Right cardiac atrium (tissue), 5 donors: ENCODE data around the gene SLC6A4. TPM values are rescaled to one million over a fixed set of nuclear protein-coding genes. Genes with fewer than 3 reads are reported as not detected.
"Not testable (repeated sequence)": the region's sequence is repeated elsewhere in the genome, so short reads cannot be mapped to it uniquely, and the experiment has no call there.

Experiments used
- ATAC-seq, 2 donors: fragments of 200-7000 bp; cut with Tn5 transposase; one replicate each; pipeline versions ENCODE4 v1.8.0 to v1.9.1; 2020; ENCODE audit warnings: moderate library complexity in 2 of 2, mild to moderate bottlenecking in 1 of 2
- DNase-seq, 3 donors: peaks; one replicate each; pipeline ENCODE4 v3.0.0-alpha.2; 2020
- H3K27ac ChIP-seq: one replicate; pipeline ENCODE4 v1.5.1; 2013; ENCODE audit warnings: mild to moderate bottlenecking, low read length, control low read depth, moderate library complexity
- H3K27me3 ChIP-seq: one replicate; pipeline ENCODE4 v1.6.1; 2013; ENCODE audit not compliant: control insufficient read depth, insufficient read depth
- H3K4me1 ChIP-seq: one replicate; pipeline ENCODE4 v1.6.1; 2013; ENCODE audit warnings: low read length; ENCODE audit not compliant: control insufficient read depth, insufficient read depth
- H3K4me3 ChIP-seq: one replicate; pipeline ENCODE4 v1.5.1; 2013; ENCODE audit warnings: low read length, control low read depth
- H3K9me3 ChIP-seq: one replicate; pipeline ENCODE4 v1.6.1; 2013; ENCODE audit warnings: low read length; ENCODE audit not compliant: control insufficient read depth
- WGBS: extraction: QIAGEN DNeasy Blood & Tissue Kit; methylation state at CpG from one replicate; pipeline ENCODE4 v1.1.7; 2013; 5-methylcytosine and 5-hydroxymethylcytosine counted together
- intact Hi-C, 4 donors: fragments of 100-400 bp; cut with DNase I; formaldehyde crosslinking; loops; one replicate each; pipeline versions ENCODE4 v1.11.0 to v1.14.0; 2022 to 2023
- polyA plus RNA-seq: library from polyadenylated mRNA; stranded (reverse); fragments of 200-250 nt; gene quantifications from one replicate; pipeline ENCODE4 v1.2.3, GENCODE V29; 2013
- total RNA-seq, 4 donors: library from RNA; stranded (reverse); fragmentation: NEBNext Ultra II Directional; extraction: Animal tissue kit (Norgen Biotek cat#: 25700); gene quantifications; one replicate each; pipeline ENCODE4 v1.2.1, GENCODE V29; 2021
- donor health status: healthy with polysubstance abuse.
- donor health status: DM: no; HTN: yes; CAD: no.
- donor health status: DM: no; HTN: no; CAD: no.
- donor health status: DM: no; HTN: yes; CAD: no; lungs with severe emphysema.
- donor health status: DM: yes; HTN: yes; CAD: no.

Gene SLC6A4
- total and polyA plus RNA-seq, 5 donors = 0.19 to 3.3 (median 1.1) TPM

- H3K27ac ChIP-seq, intact Hi-C loops, DNase-seq, H3K27me3 ChIP-seq, H3K4me1 ChIP-seq, ATAC-seq, H3K9me3 ChIP-seq, H3K4me3 ChIP-seq: not testable (repeated sequence)
- WGBS = 95% methylated on average over 6 of the region's 6 CpGs
These were observed 87.6 kb downstream of the SLC6A4 start for GRCh38 chr17:30147860-30148259.

Other genes with a start within 250 kb of the SLC6A4 start
- gene NSRP1, start 118.9 kb downstream of the SLC6A4 start, total RNA-seq = 10 to 100 TPM; 23.0 to 28.9 (median 25.0) TPM
- 29.9 TPM for gene NSRP1, start 118.9 kb downstream of the SLC6A4 start, polyA plus RNA-seq
- 10 to 100 TPM; 14.6 to 20.6 (median 17.3) TPM for gene BLMH, start 56.2 kb upstream of the SLC6A4 start, total RNA-seq
- 11.1 TPM for gene BLMH, start 56.2 kb upstream of the SLC6A4 start, polyA plus RNA-seq
- gene TMIGD1, start 98.4 kb upstream of the SLC6A4 start, total RNA-seq = not detected
- not detected for gene TMIGD1, start 98.4 kb upstream of the SLC6A4 start, polyA plus RNA-seq
- gene CPD, start 143.2 kb upstream of the SLC6A4 start, total RNA-seq = 10 to 100 TPM; 21.8 to 37.1 (median 32.4) TPM
- 6.5 TPM for gene CPD, start 143.2 kb upstream of the SLC6A4 start, polyA plus RNA-seq
- gene GOSR1, start 241.7 kb upstream of the SLC6A4 start, total RNA-seq = 10 to 100 TPM; 33.5 to 38.9 (median 36.0) TPM
- gene GOSR1, start 241.7 kb upstream of the SLC6A4 start, polyA plus RNA-seq = 12.9 TPM